GM21786 (cell line): ENCODE results near the gene RAC3.
"Not testable (repeated sequence)": the region's sequence is repeated elsewhere in the genome, so short reads cannot be mapped to it uniquely, and the experiment has no call there.

Experiments used
- ATAC-seq: cut with Tn5 transposase; IDR thresholded peaks from one replicate; pipeline ENCODE4 v1.9.1; 2021; ENCODE audit not compliant: unreplicated experiment

The RAC3 gene

GRCh38 chr17:82037889-82038195 lies 6.4 kb downstream of the RAC3 start:
- no peak for ATAC-seq

DNA sequence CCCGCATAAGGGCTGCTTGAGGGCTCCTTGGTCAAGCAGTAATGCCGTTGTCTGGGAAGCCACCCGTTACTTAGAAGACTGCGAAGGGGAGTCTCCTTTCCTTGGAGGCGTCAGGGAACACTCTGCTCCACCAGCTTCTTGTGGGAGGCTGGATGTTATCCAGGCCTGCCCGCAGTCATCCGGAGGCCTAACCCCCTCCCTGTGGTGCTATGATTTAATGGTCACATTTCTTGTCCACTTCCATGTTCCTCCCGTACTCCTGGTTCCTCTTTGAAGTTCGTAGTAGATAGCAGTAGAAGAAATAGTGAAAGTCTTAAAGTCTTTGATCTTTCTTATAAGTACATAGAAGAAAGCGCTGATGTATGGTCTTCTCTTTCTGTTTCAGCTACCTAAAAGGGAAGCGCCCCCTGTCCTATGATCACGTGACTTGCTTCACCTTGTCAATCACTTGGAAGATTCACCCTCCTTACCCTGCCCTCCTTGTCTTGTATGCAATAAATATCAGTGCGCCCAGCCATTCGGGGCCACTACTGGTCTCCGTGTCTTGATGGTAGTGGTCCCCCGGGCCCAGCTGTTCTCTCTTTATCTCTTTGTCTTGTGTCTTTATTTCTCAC lies 7.4 kb downstream of the RAC3 start:
- ATAC-seq: not testable (repeated sequence)

GRCh38 chr17:82039695-82040299 lies 8.3 kb downstream of the RAC3 start:
- ATAC-seq: no peak

DNA sequence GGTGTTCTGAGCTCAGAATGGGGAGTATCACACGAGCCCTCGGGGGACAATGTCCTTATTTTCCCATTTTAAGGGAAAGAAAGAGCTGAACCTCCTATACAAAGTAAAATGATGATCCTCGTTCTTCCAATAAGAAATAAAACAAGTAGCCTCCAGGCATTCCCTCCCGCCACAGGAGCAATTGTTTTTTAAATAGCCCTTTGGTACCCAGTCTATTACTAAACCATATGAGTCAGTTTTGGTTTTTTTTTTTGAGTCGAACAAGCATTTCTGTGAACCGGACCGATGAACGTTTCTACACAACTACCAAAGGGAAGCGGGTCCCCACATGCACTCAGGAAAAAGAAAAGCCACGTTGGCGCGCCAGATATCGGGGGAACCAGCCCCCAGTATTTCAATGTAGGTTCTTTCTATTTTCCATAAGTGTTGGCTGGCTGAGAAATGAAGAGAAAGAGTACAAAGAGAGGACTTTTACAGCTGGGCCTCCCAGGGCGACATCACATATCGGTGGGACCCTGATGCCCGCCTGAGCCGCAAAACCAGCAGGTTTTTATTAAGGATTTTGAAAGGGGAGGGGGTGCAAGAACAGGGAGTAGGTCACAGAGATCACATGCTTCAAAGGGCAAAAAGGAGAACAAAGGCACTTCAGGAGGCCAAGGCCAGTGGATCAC lies 9.8 kb downstream of the RAC3 start:
- no peak for ATAC-seq

GRCh38 chr17:82042649-82043048 lies 11.2 kb downstream of the RAC3 start:
- ATAC-seq: no peak

DNA sequence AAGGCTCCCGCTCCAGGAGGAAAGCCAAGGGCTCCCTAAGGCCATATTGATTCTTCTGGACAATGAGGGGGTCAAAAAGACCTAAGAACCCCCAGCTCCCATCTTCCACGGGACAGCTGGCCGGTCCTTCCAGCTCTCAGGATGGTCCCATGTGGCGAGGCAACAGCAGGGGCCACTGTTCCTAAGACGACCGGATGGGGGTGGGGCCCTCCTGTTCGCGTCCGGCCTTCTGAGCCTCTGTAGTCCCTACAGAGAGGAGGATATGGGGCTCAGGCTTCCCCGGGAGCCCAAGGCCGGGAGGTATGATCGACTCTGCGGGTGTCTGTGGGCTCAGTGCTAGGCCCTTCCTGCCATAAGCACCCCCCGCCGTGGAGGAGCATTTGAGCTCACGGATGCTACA lies 12.0 kb downstream of the RAC3 start:
- ATAC-seq: no peak

- ATAC-seq: no peak
These were observed 14.5 kb downstream of the RAC3 start for GRCh38 chr17:82045936-82046484.

DNA sequence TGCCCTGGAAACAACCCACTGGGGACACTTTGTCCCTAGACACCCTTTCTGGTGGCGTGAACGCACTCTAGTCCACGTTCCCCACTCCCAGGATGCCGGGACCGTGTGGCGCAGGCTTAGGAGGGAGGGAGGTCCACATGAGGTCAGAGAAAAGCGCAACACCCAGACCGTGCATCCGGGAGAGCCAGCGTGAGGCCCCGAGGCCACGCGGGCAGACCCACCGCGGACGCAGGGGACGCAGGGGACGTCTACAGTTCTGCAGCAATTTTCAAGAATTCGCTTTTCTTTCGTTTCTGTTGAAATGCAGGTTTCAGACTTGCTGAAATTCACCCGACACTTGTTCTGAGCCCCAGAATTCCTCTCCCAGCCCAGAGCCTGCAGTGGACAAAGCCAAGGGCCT lies 15.4 kb downstream of the RAC3 start:
- ATAC-seq: no peak

DNA sequence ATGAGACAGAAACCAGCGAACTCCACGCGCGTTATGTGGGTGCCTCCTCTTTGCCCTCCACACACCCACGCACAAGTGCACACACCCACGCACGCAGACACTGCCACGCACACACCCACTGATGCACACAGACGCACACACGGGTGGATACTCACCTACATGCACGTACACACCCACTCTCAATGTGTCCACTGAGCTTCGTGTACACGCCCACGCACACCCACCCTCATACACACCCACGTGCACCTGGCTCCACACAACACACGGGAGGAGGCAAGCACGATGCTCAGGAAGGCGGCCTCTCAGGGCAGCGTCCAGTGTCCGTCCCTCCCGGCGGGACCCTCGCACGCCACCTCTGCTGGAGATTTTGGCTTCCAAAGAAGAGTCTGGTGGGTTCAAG lies 15.9 kb downstream of the RAC3 start:
- no peak for ATAC-seq

DNA sequence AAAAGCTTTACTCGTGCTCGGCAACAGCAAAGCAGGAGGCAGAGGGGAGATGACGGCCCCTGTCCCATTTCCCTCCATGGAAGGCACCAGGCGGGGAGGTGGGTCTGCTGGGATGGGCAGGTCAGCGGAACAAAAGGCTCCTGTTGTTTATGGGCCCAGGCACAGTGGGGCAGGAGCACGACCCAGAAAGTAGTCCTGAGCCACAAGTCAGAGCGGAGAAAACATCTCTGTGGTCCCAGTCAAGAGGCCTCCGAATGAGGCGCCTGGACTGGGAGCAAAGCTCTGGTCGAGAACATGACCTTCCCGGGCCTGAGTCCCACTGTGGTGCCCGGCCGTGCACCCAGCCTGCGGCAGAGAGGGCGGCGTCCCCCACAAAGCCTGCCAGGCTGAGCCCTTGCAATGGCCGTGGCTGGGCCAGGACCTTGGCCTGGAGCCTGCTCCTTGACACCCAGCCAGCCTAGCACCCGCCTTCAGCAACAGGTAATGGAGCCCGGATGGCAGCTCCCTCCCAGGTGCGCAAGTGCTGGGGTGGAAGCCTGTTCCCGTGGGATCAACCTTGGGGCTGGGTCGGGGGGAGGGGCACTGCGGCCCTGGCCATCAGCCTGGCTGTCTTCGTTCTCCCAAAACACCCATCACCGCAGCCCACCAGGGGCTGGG lies 16.6 kb downstream of the RAC3 start:
- no peak for ATAC-seq

DNA sequence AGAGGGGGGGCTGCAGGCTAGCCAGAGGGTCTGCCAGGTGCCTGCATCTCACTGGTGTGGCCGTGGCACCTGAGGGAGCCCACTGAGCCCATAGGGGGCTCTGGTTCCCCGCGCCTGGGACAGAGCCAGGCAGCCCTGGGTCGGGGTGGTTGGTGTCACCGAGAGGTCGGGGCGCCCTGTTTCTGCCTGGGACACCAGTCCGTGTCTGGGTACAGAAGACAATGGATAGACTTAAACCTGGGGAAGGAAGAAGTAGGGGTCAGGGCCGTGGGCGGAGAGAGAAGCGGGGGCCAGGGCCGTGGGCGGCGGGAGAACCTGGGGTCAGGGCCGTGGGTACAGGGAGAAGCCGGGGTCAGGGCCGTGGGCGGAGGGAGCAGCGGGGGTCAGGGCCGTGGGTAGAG lies 17.1 kb downstream of the RAC3 start:
- ATAC-seq: no peak

- ATAC-seq: no peak
These were observed 17.6 kb downstream of the RAC3 start for GRCh38 chr17:82049106-82049505.

GRCh38 chr17:82049521-82049971 lies 18.1 kb downstream of the RAC3 start:
- ATAC-seq: no peak

DNA sequence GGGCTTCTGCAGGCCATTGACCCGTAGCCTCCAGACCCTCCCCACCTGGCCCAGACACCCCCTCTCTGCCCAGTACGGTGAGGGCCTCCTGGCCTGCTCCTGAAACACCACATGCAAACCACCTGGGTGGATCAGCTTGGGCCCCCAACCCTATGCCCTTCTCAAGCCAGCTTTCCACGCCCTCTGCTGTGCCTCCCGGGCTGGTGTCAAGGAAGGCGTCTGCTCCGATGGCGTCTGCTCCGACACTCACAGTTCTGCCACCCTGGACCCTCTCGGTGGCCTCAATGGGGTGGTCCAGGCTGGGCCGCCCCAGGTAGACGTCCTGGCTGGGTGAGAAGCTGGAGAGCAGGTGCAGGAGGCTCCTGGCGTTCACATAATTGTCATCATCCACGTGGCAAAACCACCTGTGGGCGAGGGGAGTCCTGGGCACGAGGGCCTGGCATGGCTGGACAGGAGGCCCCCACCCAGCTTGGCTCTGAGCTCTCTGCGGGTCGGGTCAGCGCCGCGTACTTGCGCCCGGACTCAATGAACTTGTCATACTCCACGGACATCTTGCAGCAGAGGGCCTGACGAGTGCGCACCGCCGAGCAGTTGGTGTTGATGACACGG lies 18.8 kb downstream of the RAC3 start:
- no peak for ATAC-seq

- peak; percentile 15 for ATAC-seq
These were observed 19.5 kb downstream of the RAC3 start for GRCh38 chr17:82050761-82051641.

- peak; percentile 64 for ATAC-seq
These were observed 20.5 kb downstream of the RAC3 start, which contains the start of the genes GPS1 and RFNG for GRCh38 chr17:82051776-82052637. GPS1 (plus strand) TSS chr17:82051898; CDS start chr17:82051932, 34 bp downstream. RFNG (minus strand) TSS chr17:82051811; CDS start chr17:82051766, 45 bp downstream.

GRCh38 chr17:82052638-82053059 lies 21.2 kb downstream of the RAC3 start:
- ATAC-seq: no peak

DNA sequence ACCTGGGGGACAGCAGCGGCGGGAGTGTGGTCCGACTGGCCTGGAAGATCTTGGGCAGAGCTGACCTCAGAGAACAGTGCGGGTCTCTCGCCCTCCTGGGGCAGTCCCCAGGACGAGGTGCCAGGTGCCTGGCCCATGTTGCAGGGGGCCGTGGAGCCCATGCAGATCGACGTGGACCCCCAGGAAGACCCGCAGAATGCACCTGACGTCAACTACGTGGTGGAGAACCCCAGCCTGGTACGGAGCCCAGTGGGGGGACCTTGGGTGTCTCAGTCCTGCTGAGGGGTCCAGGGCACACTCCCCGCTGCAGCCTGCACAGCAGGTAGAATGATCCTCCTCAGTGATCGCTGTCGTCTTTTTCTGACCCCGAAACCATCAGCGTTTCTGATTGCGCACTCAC lies 21.7 kb downstream of the RAC3 start:
- no peak for ATAC-seq

DNA sequence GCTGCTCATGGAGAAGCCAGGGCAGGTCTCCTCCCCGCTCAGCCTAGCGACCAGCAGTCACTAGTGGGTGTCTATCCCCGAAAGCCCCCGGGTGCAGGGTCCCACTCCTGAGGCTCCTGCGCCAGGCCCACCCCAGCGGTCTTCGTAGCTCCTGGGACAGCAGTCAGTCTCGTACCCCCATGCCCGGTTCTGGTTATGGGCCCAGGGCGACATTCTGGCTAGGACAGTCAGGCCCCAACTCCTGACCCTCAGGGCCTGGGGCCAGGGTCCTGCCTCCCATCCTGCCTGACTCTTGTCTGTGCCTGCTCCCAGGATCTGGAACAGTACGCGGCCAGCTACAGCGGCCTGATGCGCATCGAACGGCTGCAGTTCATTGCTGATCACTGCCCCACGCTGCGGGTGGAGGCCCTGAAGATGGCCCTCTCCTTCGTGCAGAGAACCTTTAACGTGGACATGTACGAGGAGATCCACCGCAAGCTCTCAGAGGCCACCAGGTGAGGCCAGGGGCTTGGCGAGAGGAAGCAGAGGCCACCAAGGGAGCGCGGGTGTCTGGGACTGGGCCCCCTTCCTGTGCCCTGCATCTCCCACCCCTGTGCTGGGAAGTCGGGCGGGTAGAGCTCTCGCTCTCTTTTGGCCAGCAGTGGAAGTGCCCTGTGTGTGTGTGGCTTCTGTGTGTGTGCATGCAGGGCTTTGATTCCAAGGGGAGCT lies 22.2 kb downstream of the RAC3 start:
- no peak for ATAC-seq
